Renal cortical epithelial cell (primary cell): ENCODE measurements around the gene COL6A3. TPM values are rescaled to one million over a fixed set of nuclear protein-coding genes. Genes with fewer than 3 reads are reported as not detected.
"Not testable (repeated sequence)": the region's sequence is repeated elsewhere in the genome, so short reads cannot be mapped to it uniquely, and the experiment has no call there.

Source experiments
- DNase-seq: peaks from one replicate; pipeline ENCODE4 v3.0.0-alpha.2; 2011; ENCODE audit warnings: low read depth
- total RNA-seq: library from RNA; depleted of rRNA; stranded (reverse); fragments of >200 nt; gene quantifications from 2 replicates; pipeline ENCODE4 v1.2.3, GENCODE V29; 2014

The COL6A3 gene
- total RNA-seq, 1 donor from 2014 or later: 2.5 TPM

GRCh38 chr2:237384672-237385020 is 29.3 kb downstream of the COL6A3 start:
- no peak for DNase-seq

GRCh38 chr2:237383991-237384671 is 29.8 kb downstream of the COL6A3 start:
- DNase-seq: no peak

- no peak for DNase-seq
These were observed 33.2 kb downstream of the COL6A3 start for GRCh38 chr2:237380768-237381167.

- DNase-seq: no peak
These were observed 34.3 kb downstream of the COL6A3 start for GRCh38 chr2:237379636-237380035.

GRCh38 chr2:237378650-237379049 is 35.3 kb downstream of the COL6A3 start:
- DNase-seq: no peak

- no peak for DNase-seq
These were observed 39.5 kb downstream of the COL6A3 start for GRCh38 chr2:237374284-237375060.

GRCh38 chr2:237371856-237372255 is 42.1 kb downstream of the COL6A3 start:
- no peak for DNase-seq

- no peak for DNase-seq
These were observed 48.3 kb downstream of the COL6A3 start for GRCh38 chr2:237365671-237366070.

GRCh38 chr2:237364655-237365054 is 49.3 kb downstream of the COL6A3 start:
- no peak for DNase-seq

GRCh38 chr2:237361194-237362004 is 52.6 kb downstream of the COL6A3 start:
- no peak for DNase-seq

GRCh38 chr2:237359894-237360780 is 53.8 kb downstream of the COL6A3 start:
- DNase-seq: no peak

- DNase-seq: no peak
These were observed 54.5 kb downstream of the COL6A3 start for GRCh38 chr2:237359518-237359840.

- DNase-seq: no peak
These were observed 55.0 kb downstream of the COL6A3 start for GRCh38 chr2:237358721-237359517.

GRCh38 chr2:237355701-237356100 is 58.3 kb downstream of the COL6A3 start:
- no peak for DNase-seq

GRCh38 chr2:237354892-237355291 is 59.1 kb downstream of the COL6A3 start:
- no peak for DNase-seq

- not testable (repeated sequence) for DNase-seq
These were observed 59.8 kb downstream of the COL6A3 start for GRCh38 chr2:237354172-237354571.

- DNase-seq: no peak
These were observed 60.7 kb downstream of the COL6A3 start for GRCh38 chr2:237353215-237353614.

- DNase-seq: no peak
These were observed 61.6 kb downstream of the COL6A3 start for GRCh38 chr2:237352279-237352845.

GRCh38 chr2:237351796-237352195 is 62.2 kb downstream of the COL6A3 start:
- no peak for DNase-seq

GRCh38 chr2:237351046-237351445 is 62.9 kb downstream of the COL6A3 start:
- no peak for DNase-seq

- DNase-seq: no peak
These were observed 63.4 kb downstream of the COL6A3 start for GRCh38 chr2:237350597-237350996.
